Measurements from ENCODE around the gene NPAS1.
"Not testable (repeated sequence)": the region's sequence is repeated elsewhere in the genome, so short reads cannot be mapped to it uniquely, and the experiment has no call there.

The NPAS1 gene

GRCh38 chr19:46990991-46991676 lies 28.5 kb upstream of the NPAS1 start:
- peak; percentile 69 for DNase-seq (ENCODE audit: low read depth, low spot score)

DNA sequence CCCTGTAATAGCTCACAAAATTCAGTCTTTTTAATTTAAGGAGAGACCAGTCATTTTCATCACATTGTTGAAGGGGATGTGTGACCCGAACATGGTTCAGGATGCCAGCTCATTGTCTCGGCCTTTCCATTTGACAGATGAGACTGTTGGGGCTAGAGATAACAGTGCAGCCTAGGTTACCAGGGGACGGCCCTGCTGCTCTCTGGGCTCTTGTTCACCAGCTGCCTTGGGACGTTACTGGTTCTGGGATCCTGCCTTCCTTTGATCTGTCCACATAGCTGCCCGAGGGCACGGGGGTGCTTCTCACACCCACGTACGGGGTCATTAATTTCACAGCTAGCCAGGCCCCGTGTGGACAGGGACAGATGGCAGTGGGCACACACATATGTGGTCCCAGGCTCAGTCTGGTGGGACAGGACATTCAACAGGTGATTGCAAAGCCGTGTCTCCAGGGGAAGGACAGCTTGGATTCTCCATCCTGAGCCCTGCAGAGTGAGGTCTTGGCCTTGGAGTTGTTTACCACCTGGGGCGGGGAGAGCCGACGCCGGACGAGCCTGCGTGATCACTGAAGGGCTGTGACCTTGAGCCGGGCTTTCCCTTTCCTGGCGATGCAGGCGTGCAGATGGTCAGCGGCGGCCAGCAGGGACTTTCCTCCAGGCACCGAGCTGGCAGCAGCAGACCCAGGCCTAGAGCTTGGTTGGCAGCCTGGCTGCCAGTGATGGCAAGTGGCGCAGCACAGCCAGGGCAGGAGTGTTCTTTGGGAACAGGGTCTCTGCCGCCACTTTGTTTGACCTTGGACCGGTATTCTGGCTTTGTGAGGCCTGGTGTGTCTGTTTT lies 26.7 kb upstream of the NPAS1 start:
- DNase-seq (ENCODE audit: low read depth, low spot score): no peak

DNA sequence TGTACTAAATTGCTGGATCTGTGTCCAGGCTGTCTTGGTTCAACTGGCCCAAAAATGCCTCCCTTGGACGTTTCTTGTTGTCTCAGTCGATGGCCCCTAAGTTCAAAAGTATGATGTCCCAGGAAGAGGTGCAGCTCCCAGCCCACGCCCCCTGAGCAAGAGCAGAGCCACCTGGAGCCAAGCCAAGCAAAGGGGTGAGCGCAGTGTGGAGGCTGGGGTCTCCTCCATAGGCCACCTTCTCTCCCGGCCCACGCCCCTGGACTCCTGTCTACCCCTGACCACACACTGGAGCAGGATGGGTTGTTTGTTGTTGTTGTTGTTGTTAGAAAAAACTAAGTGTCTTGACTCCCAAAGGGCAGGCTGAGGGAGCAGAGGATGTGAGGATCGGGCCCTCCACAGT lies 26.0 kb upstream of the NPAS1 start:
- DNase-seq (ENCODE audit: low read depth, low spot score): no peak

DNA sequence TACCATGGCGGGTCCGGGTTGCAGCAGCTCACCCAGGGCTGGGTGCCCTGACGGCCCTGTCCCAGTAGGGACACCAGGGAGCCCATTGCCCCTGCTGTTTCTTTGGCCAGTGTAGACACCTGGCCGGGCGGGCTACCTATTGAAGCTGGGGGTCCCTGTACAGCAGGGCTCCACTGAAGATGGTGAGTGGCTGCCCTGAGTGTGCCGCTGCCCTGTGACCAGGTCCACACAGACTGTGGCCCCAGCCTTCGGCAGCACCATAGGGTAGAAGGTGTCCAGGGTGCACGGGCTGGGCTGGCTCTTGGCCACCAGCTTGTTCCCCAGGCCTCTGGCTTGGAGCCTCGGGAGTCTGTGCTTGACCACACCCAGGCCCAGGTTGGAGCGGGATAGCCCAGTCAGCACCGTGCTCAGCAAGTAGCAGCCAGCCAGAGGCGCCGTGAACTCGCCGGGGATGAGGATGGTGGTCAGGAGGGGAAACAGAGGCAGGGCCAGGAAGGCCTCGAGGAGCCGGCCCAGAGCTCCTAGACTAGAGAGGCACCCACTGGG lies 25.4 kb upstream of the NPAS1 start:
- no peak for DNase-seq (ENCODE audit: low read depth, low spot score)

GRCh38 chr19:46995492-46995891 lies 24.1 kb upstream of the NPAS1 start:
- no peak for DNase-seq (ENCODE audit: low read depth, low spot score)

DNA sequence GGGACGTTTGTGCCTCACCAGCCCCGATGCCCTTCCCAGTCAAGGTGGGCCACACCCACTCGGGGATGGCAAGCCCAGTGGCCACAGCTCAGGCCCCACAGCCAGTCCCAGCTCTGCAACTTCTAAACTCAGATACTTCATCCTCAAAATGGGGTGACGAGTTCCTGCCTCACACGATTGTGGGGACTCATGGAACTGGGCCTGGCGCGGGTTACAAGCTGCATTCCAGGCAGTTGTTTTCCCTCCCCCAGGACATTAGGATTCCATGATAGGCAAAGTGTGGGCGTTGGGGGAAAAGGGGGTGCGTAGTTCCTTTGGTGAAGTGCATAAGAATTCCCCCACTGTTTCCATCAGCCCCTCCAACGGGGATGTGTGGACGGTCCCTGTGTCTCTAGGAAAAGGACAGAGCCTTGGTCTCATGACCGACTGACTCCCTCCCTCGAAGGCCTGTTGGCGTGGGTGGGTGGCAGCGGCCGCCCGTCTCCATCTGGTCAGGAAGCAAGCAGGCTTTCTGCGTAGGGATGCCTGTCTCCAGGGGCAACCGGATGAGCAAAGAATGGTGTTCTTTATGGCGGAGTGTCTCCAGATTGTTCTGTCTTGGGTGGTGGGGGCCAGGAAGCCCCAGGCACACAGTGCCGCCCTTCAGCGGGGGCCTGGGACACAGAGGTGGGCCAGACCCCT lies 21.1 kb upstream of the NPAS1 start:
- no peak for DNase-seq (ENCODE audit: low read depth, low spot score)

DNA sequence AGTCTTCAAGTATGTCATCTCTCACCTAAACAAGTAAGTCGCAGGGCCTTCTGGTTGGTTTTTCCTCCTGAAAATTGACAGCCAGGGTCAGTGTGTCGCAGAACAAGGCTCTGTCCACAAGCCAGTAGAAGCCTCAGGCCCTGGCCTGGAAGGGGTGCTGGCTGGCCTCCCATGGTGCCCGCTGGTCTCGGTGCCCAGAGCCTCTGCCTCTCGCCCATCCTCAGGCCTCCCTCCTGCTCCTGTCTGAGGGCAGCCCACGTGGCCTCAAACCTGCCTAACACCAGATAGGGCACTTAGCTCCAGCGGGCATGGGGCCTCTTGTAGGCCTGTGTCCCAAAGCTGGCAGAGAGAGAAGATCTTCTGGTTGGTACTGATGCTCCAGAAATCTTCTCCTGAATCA lies 20.3 kb upstream of the NPAS1 start:
- DNase-seq (ENCODE audit: low read depth, low spot score): no peak

DNA sequence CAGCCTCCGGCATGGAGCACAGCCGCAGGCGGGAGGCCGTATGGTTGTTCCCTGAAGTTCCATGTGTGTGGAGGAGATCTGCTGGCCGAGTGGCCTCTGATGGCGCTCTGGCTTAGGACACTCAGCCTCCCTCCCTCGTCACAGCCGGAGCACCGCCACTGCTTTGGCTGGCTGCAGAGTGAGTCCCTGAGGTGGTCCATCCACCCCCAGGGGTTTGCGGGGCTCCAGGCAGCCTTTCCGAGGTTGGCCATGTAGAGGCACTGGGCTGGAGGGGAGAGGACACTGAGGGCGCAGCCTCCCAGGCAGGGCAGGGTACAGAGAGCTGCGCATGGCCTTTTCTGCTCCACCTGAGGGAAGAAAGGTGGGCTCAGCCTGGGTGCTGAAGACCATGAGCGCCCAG lies 19.8 kb upstream of the NPAS1 start:
- no peak for DNase-seq (ENCODE audit: low read depth, low spot score)

- no peak for DNase-seq (ENCODE audit: low read depth, low spot score)
These were observed 19.3 kb upstream of the NPAS1 start for GRCh38 chr19:47000373-47000772.

DNA sequence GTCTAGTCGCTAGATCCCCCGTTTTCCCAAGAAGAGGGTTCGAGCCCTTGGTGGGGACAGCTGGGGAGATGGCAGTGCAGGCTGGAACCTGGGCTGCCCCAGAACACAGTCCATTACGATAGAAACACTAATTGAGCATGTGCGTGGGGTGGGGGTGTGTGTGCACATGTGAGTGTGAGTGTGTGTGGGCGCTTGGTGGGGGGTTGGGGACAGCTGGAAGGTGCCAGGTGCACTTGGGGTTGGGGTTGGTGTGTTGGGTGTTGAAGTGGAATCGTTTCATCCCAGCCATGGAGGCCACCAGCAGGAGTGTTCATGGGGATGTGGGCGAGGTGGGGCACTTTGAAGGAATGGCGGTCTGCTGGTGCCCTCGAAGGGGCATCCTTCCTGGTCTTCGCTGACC lies 18.1 kb upstream of the NPAS1 start:
- no peak for DNase-seq (ENCODE audit: low read depth, low spot score)

DNA sequence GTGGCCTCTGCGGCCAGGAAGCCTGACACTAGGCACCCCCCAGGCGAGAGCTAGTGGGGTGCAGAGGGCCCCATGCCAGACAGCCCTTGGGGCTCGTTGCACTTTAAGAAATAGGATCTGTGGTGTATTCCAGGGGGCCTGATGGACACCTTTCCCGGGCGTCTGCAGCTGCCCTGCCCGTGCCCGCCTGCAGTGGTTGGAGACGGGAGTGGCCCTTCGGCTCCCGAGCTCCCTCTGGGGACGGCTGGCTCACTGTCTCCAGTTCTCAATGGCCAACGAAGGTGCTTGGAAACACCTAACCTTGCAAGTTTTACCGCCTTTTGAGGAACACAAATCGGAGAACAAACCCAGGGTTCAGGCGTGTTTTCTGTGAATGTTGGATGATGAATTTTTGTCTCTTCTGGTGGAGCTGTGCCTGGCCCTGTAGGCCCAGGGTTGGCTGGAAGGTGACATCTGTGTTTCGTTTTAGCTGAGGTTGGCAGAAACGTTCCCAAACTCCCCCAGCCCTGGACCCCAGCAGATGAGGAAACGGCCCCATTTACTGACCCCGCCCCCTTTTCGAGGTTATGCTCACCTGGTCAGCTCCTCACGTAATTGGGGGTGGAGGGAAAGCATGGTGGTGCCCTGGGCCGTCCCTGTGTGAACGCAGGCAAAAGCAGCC lies 17.4 kb upstream of the NPAS1 start:
- no peak for DNase-seq (ENCODE audit: low read depth, low spot score)

GRCh38 chr19:47002853-47003610 lies 16.6 kb upstream of the NPAS1 start:
- no peak for DNase-seq (ENCODE audit: low read depth, low spot score)

- DNase-seq (ENCODE audit: low read depth, low spot score): no peak
These were observed 15.8 kb upstream of the NPAS1 start for GRCh38 chr19:47003611-47004465.

DNA sequence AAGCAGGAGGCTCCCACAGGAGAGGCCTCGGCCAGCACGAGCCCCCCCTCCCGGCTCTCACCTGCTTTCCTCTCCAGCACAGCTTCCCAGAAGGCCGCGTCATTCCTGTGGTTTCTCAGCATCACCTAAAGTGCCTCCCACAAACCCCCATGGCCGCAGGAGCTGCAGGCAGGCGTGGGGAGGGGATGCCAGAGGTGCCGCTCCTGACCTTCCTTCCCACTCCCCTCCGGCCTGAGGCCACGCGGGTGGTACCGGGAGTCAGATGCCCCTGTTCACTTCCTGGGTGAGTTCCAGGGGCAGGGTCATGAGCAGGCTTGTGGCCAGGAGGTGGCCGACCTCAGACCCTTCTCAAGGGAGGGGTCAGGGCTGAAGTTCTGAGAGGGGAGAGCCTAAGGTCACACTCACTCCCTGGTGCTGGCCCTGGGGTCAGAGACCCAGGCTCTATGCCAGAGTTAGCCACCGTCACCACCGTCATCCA lies 14.4 kb upstream of the NPAS1 start:
- no peak for DNase-seq (ENCODE audit: low read depth, low spot score)

GRCh38 chr19:47005873-47006272 lies 13.8 kb upstream of the NPAS1 start:
- DNase-seq (ENCODE audit: low read depth, low spot score): no peak

- no peak for DNase-seq (ENCODE audit: low read depth, low spot score)
These were observed 13.1 kb upstream of the NPAS1 start for GRCh38 chr19:47006496-47006895.

DNA sequence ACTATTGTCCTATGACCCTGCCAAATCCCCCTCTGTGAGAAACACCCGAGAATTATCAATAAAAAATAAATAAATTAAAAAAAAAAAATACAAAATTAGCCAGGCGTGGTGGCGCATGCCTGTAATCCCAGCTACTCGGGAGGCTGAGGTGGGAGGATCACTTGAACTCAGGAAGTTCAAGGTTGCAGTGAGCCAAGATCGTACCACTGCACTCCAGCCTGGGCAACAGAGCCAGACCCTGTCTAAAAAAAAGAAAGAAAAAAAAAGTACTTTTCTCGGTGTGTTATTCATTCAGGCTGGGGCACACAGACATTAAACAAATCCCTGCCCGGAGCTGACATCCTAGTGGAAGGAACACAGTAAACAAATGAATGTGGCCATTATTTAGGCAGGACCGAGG lies 9.1 kb upstream of the NPAS1 start:
- DNase-seq (ENCODE audit: low read depth, low spot score): not testable (repeated sequence)

- DNase-seq (ENCODE audit: low read depth, low spot score): no peak
These were observed 7.0 kb upstream of the NPAS1 start for GRCh38 chr19:47012617-47013016.

GRCh38 chr19:47013041-47013517 lies 6.6 kb upstream of the NPAS1 start:
- DNase-seq (ENCODE audit: low read depth, low spot score): no peak

- DNase-seq (ENCODE audit: low read depth, low spot score): no peak
These were observed 714 bp upstream of the NPAS1 start for GRCh38 chr19:47018923-47019322.
